ENCODE data around the gene ZNF728.

- TF ChIP-seq CTCF (IDR thresholded peaks at IDR 0.05) (no peak), POLR2A (IDR thresholded peaks at IDR 0.05) (no peak)
Measured at GRCh38 chr19:23046743-23047142, 43.8 kb upstream of the ZNF728 start.

All from adrenal gland (tissue), 5 donors.